Suprapubic skin (tissue), 4 donors: ENCODE results near the gene DYRK2. TPM values are rescaled to one million over a fixed set of nuclear protein-coding genes. Genes with fewer than 3 reads are reported as not detected.

Source experiments
- DNase-seq, 2 donors: peaks; one replicate each; pipeline ENCODE4 v3.0.0-alpha.2; 2019; ENCODE audit warnings: low spot score in 2 of 2
- H3K27ac ChIP-seq: fragments of 200-600 bp; sonication (generic); one replicate; pipeline ENCODE4 v1.5.1; 2019
- H3K27me3 ChIP-seq: fragments of 200-600 bp; sonication (generic); one replicate; pipeline ENCODE4 v1.5.1; 2019
- H3K36me3 ChIP-seq: fragments of 200-600 bp; sonication (generic); one replicate; pipeline ENCODE4 v1.5.1; 2019
- H3K4me1 ChIP-seq: fragments of 200-600 bp; sonication (generic); one replicate; pipeline ENCODE4 v1.5.1; 2019
- H3K4me3 ChIP-seq: fragments of 200-600 bp; sonication (generic); one replicate; pipeline ENCODE4 v1.5.1; 2019; ENCODE audit warnings: mild to moderate bottlenecking
- H3K9me3 ChIP-seq: fragments of 200-600 bp; sonication (generic); one replicate; pipeline ENCODE4 v1.5.1; 2019
- EP300 ChIP-seq: sonication (generic); formaldehyde crosslinking; IDR thresholded peaks from one replicate; pipeline ENCODE4 v1.6.1; 2017; ENCODE audit warnings: antibody characterized with exemption
- POLR2A ChIP-seq, 2 donors: fragments of 450-650 bp; IDR thresholded peaks; one replicate each; pipeline ENCODE4 v1.6.1; 2017; ENCODE audit warnings: antibody characterized with exemption in 2 of 2, mild to moderate bottlenecking in 2 of 2, moderate library complexity in 2 of 2
- POLR2AphosphoS5 ChIP-seq, 3 donors: sonication (generic); formaldehyde crosslinking; IDR thresholded peaks; one replicate each; pipeline ENCODE4 v1.6.1; 2017; ENCODE audit warnings: antibody characterized with exemption in 3 of 3
- WGBS: methylation state at CpG from one replicate; pipeline ENCODE4 v1.1.5; 2018; 5-methylcytosine and 5-hydroxymethylcytosine counted together
- total RNA-seq, 4 donors: library from RNA; depleted of rRNA; stranded (reverse); fragments of >200 nt; gene quantifications; one replicate each; pipeline ENCODE4 v1.1.0, GENCODE V29; 2016
- TF ChIP-seq, protein P1 (sequence below), 2 donors: fragments of 200-600 bp in 1 of 2; fragments of 450-650 bp in 1 of 2; sonication (generic) in 1 of 2; IDR thresholded peaks; one replicate each; pipeline ENCODE4 v1.5.1; 2016 to 2019; ENCODE audit warnings: antibody characterized with exemption in 2 of 2, mild to moderate bottlenecking in 1 of 2, moderate library complexity in 1 of 2

DYRK2 gene
- total RNA-seq, 4 donors from 2014 or later = 10.4 to 22.3 (median 18.7) TPM

- Histone ChIP-seq H3K4me3 (no peak overlapping the region), H3K36me3 (peaks cover 16% of the 10 kb centered on the region), H3K27ac (no peak overlapping the region), H3K27me3 (no peaks in the 10 kb centered on the region), H3K9me3 (no peaks in the 10 kb centered on the region), H3K4me1 (peaks cover 44% of the 10 kb centered on the region)
- TF ChIP-seq, protein P1, sequence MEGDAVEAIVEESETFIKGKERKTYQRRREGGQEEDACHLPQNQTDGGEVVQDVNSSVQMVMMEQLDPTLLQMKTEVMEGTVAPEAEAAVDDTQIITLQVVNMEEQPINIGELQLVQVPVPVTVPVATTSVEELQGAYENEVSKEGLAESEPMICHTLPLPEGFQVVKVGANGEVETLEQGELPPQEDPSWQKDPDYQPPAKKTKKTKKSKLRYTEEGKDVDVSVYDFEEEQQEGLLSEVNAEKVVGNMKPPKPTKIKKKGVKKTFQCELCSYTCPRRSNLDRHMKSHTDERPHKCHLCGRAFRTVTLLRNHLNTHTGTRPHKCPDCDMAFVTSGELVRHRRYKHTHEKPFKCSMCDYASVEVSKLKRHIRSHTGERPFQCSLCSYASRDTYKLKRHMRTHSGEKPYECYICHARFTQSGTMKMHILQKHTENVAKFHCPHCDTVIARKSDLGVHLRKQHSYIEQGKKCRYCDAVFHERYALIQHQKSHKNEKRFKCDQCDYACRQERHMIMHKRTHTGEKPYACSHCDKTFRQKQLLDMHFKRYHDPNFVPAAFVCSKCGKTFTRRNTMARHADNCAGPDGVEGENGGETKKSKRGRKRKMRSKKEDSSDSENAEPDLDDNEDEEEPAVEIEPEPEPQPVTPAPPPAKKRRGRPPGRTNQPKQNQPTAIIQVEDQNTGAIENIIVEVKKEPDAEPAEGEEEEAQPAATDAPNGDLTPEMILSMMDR (IDR thresholded peaks at IDR 0.05) = no peak
- TF ChIP-seq POLR2AphosphoS5 (IDR thresholded peaks at IDR 0.05) (no peak), POLR2A (IDR thresholded peaks at IDR 0.05) (no peak), EP300 (no peak)
- 65% methylated on average over 3 of the region's 3 CpGs for WGBS
- DNase-seq = no peak
Observed at GRCh38 chr12:67662910-67663538, 14.5 kb downstream of the DYRK2 start.

DNA sequence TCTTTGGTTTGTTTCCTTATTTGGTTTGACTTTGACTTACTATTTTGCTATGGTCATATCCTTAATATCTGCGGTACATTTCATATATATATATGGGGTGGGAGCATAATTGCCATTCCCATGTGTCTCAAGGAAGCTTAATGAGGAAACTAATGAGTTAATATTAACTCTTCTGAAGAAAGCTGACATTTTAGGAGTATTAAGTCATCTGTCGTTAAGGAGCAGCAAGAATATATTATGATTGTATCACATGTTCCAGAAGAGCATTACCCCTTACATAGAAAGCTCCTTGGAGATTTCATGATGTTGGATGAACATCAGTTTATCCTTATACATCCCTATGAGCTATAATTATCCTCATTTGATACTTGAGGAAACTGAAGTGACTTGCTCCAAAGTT is 15.6 kb downstream of the DYRK2 start:
- 68% methylated on average over 2 of the region's 2 CpGs for whole genome bisulfite sequencing
- Histone ChIP-seq H3K4me1 (peaks cover 42% of the 10 kb centered on the region), H3K27ac (no peak overlapping the region), H3K36me3 (peaks cover 4% of the 10 kb centered on the region), H3K9me3 (no peaks in the 10 kb centered on the region), H3K4me3 (no peak overlapping the region), H3K27me3 (no peaks in the 10 kb centered on the region)
- no peak for TF ChIP-seq EP300
- TF ChIP-seq, protein P1 (IDR thresholded peaks at IDR 0.05) = no peak
- no peak for TF ChIP-seq POLR2A (IDR thresholded peaks at IDR 0.05)
- TF ChIP-seq POLR2AphosphoS5 (IDR thresholded peaks at IDR 0.05) = no peak
- no peak for DNase-seq

DNA sequence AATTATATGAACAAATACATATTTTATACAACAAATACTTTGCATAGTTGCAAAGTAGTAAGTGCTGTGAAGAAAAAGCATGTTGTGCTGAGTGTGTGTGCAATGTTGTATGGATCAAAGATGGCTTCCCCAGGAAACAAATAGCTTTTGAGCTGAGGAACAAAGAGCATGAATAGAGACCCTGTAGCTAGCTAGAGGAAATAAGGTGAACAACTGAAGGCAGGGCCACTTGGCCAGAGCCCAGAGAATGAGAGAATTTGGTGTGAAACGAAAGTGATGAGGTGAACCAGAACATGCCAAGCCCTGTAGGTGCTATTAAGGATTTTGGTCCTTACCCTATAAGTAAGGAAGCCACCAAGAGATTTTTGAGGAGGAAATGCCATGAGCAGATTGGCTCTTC is 17.1 kb downstream of the DYRK2 start:
- no peak overlapping the region for H3K4me3 ChIP-seq
- H3K27me3 ChIP-seq = no peaks in the 10 kb centered on the region
- no peak for DNase-seq
- no peaks in the 10 kb centered on the region for H3K9me3 ChIP-seq
- WGBS = 45% methylated on average over 1 of the region's 1 CpG
- no peaks in the 10 kb centered on the region for H3K36me3 ChIP-seq
- peaks cover 32% of the 10 kb centered on the region for H3K4me1 ChIP-seq
- no peak overlapping the region for H3K27ac ChIP-seq
- no peak for TF ChIP-seq POLR2AphosphoS5 (IDR thresholded peaks at IDR 0.05)
- TF ChIP-seq, protein P1 (IDR thresholded peaks at IDR 0.05) = no peak
- no peak for TF ChIP-seq POLR2A (IDR thresholded peaks at IDR 0.05)
- TF ChIP-seq EP300 = no peak

GRCh38 chr12:67666605-67667004 is 18.1 kb downstream of the DYRK2 start:
- no peaks in the 10 kb centered on the region for H3K27me3 ChIP-seq
- no peak overlapping the region for H3K4me3 ChIP-seq
- H3K27ac ChIP-seq = no peak overlapping the region
- no peaks in the 10 kb centered on the region for H3K36me3 ChIP-seq
- TF ChIP-seq, protein P1 (IDR thresholded peaks at IDR 0.05) = no peak
- TF ChIP-seq POLR2A (IDR thresholded peaks at IDR 0.05) (no peak), POLR2AphosphoS5 (IDR thresholded peaks at IDR 0.05) (no peak), EP300 (no peak)
- no peaks in the 10 kb centered on the region for H3K9me3 ChIP-seq
- DNase-seq = no peak
- WGBS = 43% methylated on average over 1 of the region's 1 CpG
- peaks cover 23% of the 10 kb centered on the region for H3K4me1 ChIP-seq

DNA sequence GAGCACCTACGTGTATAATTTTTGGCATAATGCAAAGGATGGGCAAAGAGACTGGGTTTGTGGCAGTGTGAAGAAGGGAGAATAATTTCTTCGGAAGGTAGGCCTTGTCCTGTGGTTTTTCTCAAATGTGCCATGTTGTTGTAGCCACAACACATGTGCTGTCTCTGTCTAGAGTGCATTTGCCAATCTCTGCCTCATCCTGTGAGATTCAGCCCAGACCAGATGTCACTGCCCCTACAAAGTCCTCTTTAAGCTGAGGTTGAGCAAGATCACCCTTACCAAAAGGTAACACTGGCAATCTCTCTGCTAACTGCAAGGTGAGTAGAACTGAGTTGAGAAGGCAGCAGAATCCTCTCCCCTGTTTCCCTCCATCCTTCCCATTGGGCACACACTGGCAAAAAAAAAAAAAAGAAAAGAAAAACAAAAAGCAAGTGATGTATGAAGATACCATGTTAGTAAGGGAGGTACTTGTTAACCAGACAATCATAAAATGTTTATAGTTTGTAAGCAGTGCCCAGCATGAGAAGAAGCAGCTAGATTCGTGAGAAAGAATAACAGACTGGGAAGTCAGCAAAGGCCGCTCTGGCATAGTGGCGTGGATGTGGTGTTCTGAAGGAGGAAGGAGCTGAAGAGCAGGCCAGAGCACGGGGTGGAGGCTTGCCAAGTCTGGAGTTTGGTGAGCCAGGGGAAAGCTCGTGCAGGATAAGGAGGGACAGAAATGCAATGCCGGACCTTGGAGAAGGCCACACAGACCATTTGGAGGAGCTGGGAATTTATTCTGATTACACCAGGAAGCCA is 18.9 kb downstream of the DYRK2 start:
- peaks cover 15% of the 10 kb centered on the region for H3K4me1 ChIP-seq
- DNase-seq = no peak
- no peak overlapping the region for H3K27ac ChIP-seq
- TF ChIP-seq EP300 (no peak), POLR2A (IDR thresholded peaks at IDR 0.05) (no peak), POLR2AphosphoS5 (IDR thresholded peaks at IDR 0.05) (no peak)
- TF ChIP-seq, protein P1 (IDR thresholded peaks at IDR 0.05) = no peak
- H3K27me3 ChIP-seq = no peaks in the 10 kb centered on the region
- H3K36me3 ChIP-seq = no peaks in the 10 kb centered on the region
- WGBS = 52% methylated on average over 8 of the region's 8 CpGs
- no peak overlapping the region for H3K4me3 ChIP-seq
- no peaks in the 10 kb centered on the region for H3K9me3 ChIP-seq
